Neural crest cell (in vitro differentiated cells): ENCODE data around the gene PUS1. TPM values are rescaled to one million over a fixed set of nuclear protein-coding genes. Genes with fewer than 3 reads are reported as not detected.

Experiments
- DNase-seq: peaks from one replicate; pipeline ENCODE4 v3.0.0; 2021; ENCODE audit warnings: low read depth, mixed read lengths, low spot score
- H3K27ac Mint-ChIP-seq: one replicate; pipeline ENCODE4 v1.8.0; 2021; ENCODE audit warnings: mild to moderate bottlenecking, mixed read lengths; ENCODE audit not compliant: unreplicated experiment
- H3K27me3 Mint-ChIP-seq: 2 replicates; pipeline ENCODE4 v1.8.0; 2021; ENCODE audit warnings: low read depth, mild to moderate bottlenecking, mixed read lengths
- H3K36me3 Mint-ChIP-seq: 2 replicates; pipeline ENCODE4 v1.8.0; 2021; ENCODE audit warnings: low read depth, mild to moderate bottlenecking, mixed read lengths
- H3K4me1 Mint-ChIP-seq: 2 replicates; pipeline ENCODE4 v1.8.0; 2021; ENCODE audit warnings: mixed read lengths
- H3K4me3 Mint-ChIP-seq: one replicate; pipeline ENCODE4 v1.8.0; 2021; ENCODE audit warnings: mild to moderate bottlenecking, mixed read lengths
- H3K9me3 Mint-ChIP-seq: 2 replicates; pipeline ENCODE4 v1.8.0; 2021; ENCODE audit warnings: mixed read lengths
- total RNA-seq: library from RNA; stranded (reverse); gene quantifications from 2 replicates; pipeline ENCODE4 v1.2.1, GENCODE V29; 2021
- TF ChIP-seq, protein P1 (sequence below): fragments of 200-600 bp; sonication (generic); conservative IDR thresholded peaks from 2 replicates; pipeline ENCODE4 v1.5.0; 2021; ENCODE audit warnings: antibody characterized with exemption, mild to moderate bottlenecking

PUS1 gene
- total RNA-seq, 1 donor from 2014 or later = 48.7 TPM

DNA sequence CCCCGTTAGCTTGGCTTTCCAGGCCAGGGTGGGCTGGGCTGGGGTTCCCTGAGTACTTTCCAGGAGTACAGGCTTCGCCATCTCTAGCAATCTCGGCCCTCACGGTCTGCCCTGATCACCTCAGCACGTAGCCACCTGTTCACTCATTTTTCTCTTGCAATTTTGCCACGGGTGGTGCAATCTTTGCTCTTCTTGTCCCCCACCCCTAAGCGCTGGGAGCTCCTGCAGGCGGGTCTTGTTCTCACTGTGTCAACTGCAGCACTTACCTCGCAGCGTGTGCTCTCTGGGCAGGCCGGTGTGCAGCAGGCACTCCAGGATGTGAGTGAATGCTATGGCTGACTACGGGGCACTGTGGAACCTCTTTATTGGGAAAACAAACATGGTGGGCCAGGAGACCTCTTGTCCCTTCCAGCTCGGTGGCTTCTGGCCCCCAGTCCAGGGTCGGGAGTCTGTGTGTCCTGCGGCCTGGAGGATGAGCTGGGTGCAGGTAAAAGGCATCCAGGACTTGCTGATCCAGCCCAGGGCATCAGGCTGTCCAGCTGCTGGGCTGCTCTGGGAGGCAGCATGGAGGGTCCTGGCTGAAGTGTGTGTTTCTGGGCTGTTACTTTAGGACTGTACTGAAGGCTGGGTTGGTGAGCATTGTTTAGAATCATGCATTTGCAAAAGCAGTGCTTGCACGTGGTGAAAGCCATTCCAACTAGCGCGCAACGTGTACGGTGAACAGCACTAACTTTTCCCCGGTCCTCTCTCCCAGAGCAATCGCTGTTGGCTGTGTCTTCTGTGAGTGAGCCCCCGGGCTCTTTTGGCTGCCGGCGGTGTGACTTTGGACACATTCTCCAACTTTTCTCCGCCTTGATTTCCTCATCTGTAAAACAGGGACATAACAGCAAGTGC is 36.1 kb upstream of the PUS1 start:
- TF ChIP-seq, protein P1, sequence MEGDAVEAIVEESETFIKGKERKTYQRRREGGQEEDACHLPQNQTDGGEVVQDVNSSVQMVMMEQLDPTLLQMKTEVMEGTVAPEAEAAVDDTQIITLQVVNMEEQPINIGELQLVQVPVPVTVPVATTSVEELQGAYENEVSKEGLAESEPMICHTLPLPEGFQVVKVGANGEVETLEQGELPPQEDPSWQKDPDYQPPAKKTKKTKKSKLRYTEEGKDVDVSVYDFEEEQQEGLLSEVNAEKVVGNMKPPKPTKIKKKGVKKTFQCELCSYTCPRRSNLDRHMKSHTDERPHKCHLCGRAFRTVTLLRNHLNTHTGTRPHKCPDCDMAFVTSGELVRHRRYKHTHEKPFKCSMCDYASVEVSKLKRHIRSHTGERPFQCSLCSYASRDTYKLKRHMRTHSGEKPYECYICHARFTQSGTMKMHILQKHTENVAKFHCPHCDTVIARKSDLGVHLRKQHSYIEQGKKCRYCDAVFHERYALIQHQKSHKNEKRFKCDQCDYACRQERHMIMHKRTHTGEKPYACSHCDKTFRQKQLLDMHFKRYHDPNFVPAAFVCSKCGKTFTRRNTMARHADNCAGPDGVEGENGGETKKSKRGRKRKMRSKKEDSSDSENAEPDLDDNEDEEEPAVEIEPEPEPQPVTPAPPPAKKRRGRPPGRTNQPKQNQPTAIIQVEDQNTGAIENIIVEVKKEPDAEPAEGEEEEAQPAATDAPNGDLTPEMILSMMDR = no peak
- H3K4me3 Mint-ChIP-seq = peak overlapping the region; percentile 74
- H3K36me3 Mint-ChIP-seq = no peaks in the 10 kb centered on the region
- H3K4me1 Mint-ChIP-seq = peaks cover 10% of the 10 kb centered on the region
- H3K27me3 Mint-ChIP-seq = peaks cover 13% of the 10 kb centered on the region
- no peaks in the 10 kb centered on the region for H3K9me3 Mint-ChIP-seq
- DNase-seq = no peak
- H3K27ac Mint-ChIP-seq = no peak overlapping the region

DNA sequence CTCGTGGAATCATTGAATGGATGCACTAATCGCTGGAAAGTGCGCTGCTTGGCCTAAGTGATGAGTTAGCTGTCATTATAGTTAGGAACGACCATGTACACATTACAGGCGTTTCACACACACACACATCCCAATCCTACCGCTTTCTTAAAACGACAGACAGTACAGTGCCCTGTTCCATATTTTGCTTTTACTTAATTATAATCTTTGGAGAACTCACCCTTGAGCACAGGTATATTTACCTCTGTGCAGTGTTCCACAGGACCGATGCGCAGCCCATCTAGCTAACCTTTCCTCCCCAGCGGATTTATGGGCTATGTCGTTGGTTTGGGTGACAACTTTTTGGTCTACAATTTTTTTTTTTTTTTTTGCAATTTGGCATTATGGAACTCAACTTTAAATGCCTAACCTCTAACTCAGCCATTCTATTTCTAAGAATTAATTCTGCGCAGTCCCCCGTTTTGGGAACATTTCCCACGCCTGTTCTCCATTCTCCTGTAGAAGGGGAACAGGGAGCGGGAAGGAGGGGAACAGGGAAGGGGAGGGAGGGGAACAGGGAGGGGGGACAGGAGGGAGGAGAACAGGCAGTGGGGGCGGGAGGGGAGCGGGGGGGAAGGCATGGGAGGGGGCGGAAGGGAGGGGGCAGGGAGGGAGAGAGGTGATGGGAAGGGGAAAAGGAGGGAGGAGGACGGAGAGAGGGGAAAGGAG is 35.3 kb upstream of the PUS1 start:
- TF ChIP-seq, protein P1 = no peak
- DNase-seq = no peak
- H3K4me1 Mint-ChIP-seq = peaks cover 10% of the 10 kb centered on the region
- peak overlapping the region; percentile 74 for H3K4me3 Mint-ChIP-seq
- no peak overlapping the region for H3K27ac Mint-ChIP-seq
- peaks cover 10% of the 10 kb centered on the region for H3K27me3 Mint-ChIP-seq
- no peaks in the 10 kb centered on the region for H3K36me3 Mint-ChIP-seq
- H3K9me3 Mint-ChIP-seq = no peaks in the 10 kb centered on the region

- DNase-seq = peak; percentile 92
- TF ChIP-seq, protein P1 = no peak
- H3K36me3 Mint-ChIP-seq = no peaks in the 10 kb centered on the region
- peaks cover 3% of the 10 kb centered on the region for H3K27me3 Mint-ChIP-seq
- peak within 1 kb of the TSS; percentile 82 for H3K4me3 Mint-ChIP-seq
- H3K4me1 Mint-ChIP-seq = peaks cover 10% of the 10 kb centered on the region
- H3K27ac Mint-ChIP-seq = peak within 1 kb of the TSS; percentile 75
- H3K9me3 Mint-ChIP-seq = no peaks in the 10 kb centered on the region
Measured at GRCh38 chr12:131894313-131894860, 34.7 kb upstream of the PUS1 start, which contains the start of gene ULK1. TSS of gene ULK1 (plus strand) at chr12:131894622. CDS start at chr12:131895002, 380 bp downstream.

GRCh38 chr12:131894981-131895639 is 34.0 kb upstream of the PUS1 start:
- H3K4me3 Mint-ChIP-seq = peak overlapping the region; percentile 82
- no peaks in the 10 kb centered on the region for H3K36me3 Mint-ChIP-seq
- H3K27ac Mint-ChIP-seq = peak overlapping the region; percentile 75
- H3K9me3 Mint-ChIP-seq = no peaks in the 10 kb centered on the region
- TF ChIP-seq, protein P1 = no peak
- H3K27me3 Mint-ChIP-seq = no peaks in the 10 kb centered on the region
- peaks cover 10% of the 10 kb centered on the region for H3K4me1 Mint-ChIP-seq
- DNase-seq = no peak

GRCh38 chr12:131895640-131896079 is 33.4 kb upstream of the PUS1 start:
- Mint-ChIP-seq H3K27me3 (no peaks in the 10 kb centered on the region), H3K36me3 (no peaks in the 10 kb centered on the region), H3K27ac (peak overlapping the region; percentile 75), H3K4me1 (peaks cover 10% of the 10 kb centered on the region), H3K4me3 (peak overlapping the region; percentile 82), H3K9me3 (no peaks in the 10 kb centered on the region)
- no peak for DNase-seq
- TF ChIP-seq, protein P1 = no peak
